B cell (primary cell): ENCODE measurements around the gene ZG16. TPM values are rescaled to one million over a fixed set of nuclear protein-coding genes. Genes with fewer than 3 reads are reported as not detected.

Experiments
- ATAC-seq: fragments of 200-7000 bp; cut with Tn5 transposase; one replicate; pipeline ENCODE4 v1.10.0; 2021; ENCODE audit warnings: low read depth, mild to moderate bottlenecking, moderate number of reproducible peaks, moderate library complexity
- CTCF ChIA-PET: fragments of 350-600 bp; sonication (Branson Sonifier 250); formaldehyde crosslinking; loops from one replicate; lab custom pipeline; 2021; ENCODE audit warnings: antibody characterized with exemption, inconsistent platforms; lab: Charles Lee
- POLR2A ChIA-PET: fragments of 350-600 bp; sonication (Branson Sonifier 250); formaldehyde crosslinking; loops from one replicate; lab custom pipeline; 2021; ENCODE audit warnings: antibody characterized with exemption; lab: Charles Lee
- DNase-seq: peaks from one replicate; pipeline ENCODE4 v3.0.0; 2013
- H2AFZ ChIP-seq: 2 replicates; pipeline ENCODE4 v1.6.1; 2012; ENCODE audit warnings: mild to moderate bottlenecking, low read depth, low read length; ENCODE audit not compliant: insufficient read depth, poor library complexity, severe bottlenecking
- H3K27ac ChIP-seq, 2 donors: 1 replicate in 1 of 2; 2 replicates in 1 of 2; pipeline ENCODE4 v1.5.1; 2012 to 2013; ENCODE audit warnings: low read length in 2 of 2, mild to moderate bottlenecking in 2 of 2, moderate library complexity in 1 of 2
- H3K27me3 ChIP-seq, 4 experiments: fragments of 200-600 bp in 1 of 4; sonication (generic) in 1 of 4; replicated peaks in 1 of 4; 1 replicate in 2 of 4; 2 replicates in 2 of 4; pipeline versions ENCODE4 v1.6.1 to v1.7.0; 2013 to 2016; ENCODE audit warnings: low read length in 3 of 4, mild to moderate bottlenecking in 2 of 4, mixed read lengths in 1 of 4, moderate library complexity in 1 of 4; ENCODE audit not compliant: insufficient read depth in 4 of 4, control insufficient read depth in 3 of 4; ENCODE audit errors: control extremely low read depth in 1 of 4
- H3K36me3 ChIP-seq, 2 experiments: replicated peaks in 1 of 2; 1 replicate in 1 of 2; 2 replicates in 1 of 2; pipeline versions ENCODE4 v1.6.1 to v1.7.1; 2013; ENCODE audit warnings: low read length in 1 of 2; ENCODE audit not compliant: insufficient read depth in 2 of 2, control insufficient read depth in 1 of 2; ENCODE audit errors: control extremely low read depth in 1 of 2, extremely low read depth in 1 of 2
- H3K4me1 ChIP-seq, 2 donors: fragments of 200-600 bp in 1 of 2; sonication (generic) in 1 of 2; 1 replicate in 1 of 2; 2 replicates in 1 of 2; pipeline versions ENCODE4 v1.5.1 to v1.6.1; 2013 to 2017; ENCODE audit warnings: low read length in 2 of 2; ENCODE audit not compliant: control insufficient read depth in 2 of 2, insufficient read depth in 2 of 2
- H3K4me2 ChIP-seq: replicated peaks from 2 replicates; pipeline ENCODE3; 2012; ENCODE audit warnings: mild to moderate bottlenecking, low read depth, low read length; ENCODE audit not compliant: poor library complexity, severe bottlenecking
- H3K4me3 ChIP-seq, 5 experiments: fragments of 200-600 bp in 1 of 5; sonication (generic) in 1 of 5; 1 replicate in 3 of 5; 2 replicates in 2 of 5; pipeline versions ENCODE4 v1.5.1 to v1.7.0; 2011 to 2016; ENCODE audit warnings: low read length in 4 of 5, mild to moderate bottlenecking in 4 of 5, low read depth in 2 of 5, control low read depth in 1 of 5, moderate library complexity in 1 of 5; ENCODE audit not compliant: insufficient read depth in 1 of 5; ENCODE audit errors: control extremely low read depth in 1 of 5, extremely low read depth in 1 of 5
- H3K79me2 ChIP-seq: fragments of 200-600 bp; sonication (generic); one replicate; pipeline ENCODE4 v1.6.0; 2016; ENCODE audit warnings: low read length; ENCODE audit not compliant: control insufficient read depth, insufficient read depth
- H3K9ac ChIP-seq: fragments of 200-600 bp; sonication (generic); 2 replicates; pipeline ENCODE4 v1.6.1; 2017; ENCODE audit warnings: mild to moderate bottlenecking, low read length, moderate library complexity
- H3K9me3 ChIP-seq, 3 donors: one replicate each; pipeline versions ENCODE4 v1.6.1 to v1.7.1; 2013; ENCODE audit warnings: low read length in 2 of 3; ENCODE audit not compliant: control insufficient read depth in 2 of 3, insufficient read depth in 1 of 3; ENCODE audit errors: control extremely low read depth in 1 of 3
- H4K20me1 ChIP-seq: 2 replicates; pipeline ENCODE4 v1.6.0; 2012; ENCODE audit warnings: mild to moderate bottlenecking, low read length; ENCODE audit not compliant: insufficient read depth, control insufficient read depth, poor library complexity, severe bottlenecking
- H3K27ac Mint-ChIP-seq: one replicate; pipeline ENCODE4 v1.8.0; 2021; ENCODE audit warnings: mixed read lengths
- H3K27me3 Mint-ChIP-seq: one replicate; pipeline ENCODE4 v1.8.0; 2021; ENCODE audit warnings: mixed read lengths
- H3K4me1 Mint-ChIP-seq: one replicate; pipeline ENCODE4 v1.8.0; 2021; ENCODE audit warnings: mixed read lengths
- H3K4me3 Mint-ChIP-seq: one replicate; pipeline ENCODE4 v1.8.0; 2021; ENCODE audit warnings: mixed read lengths
- H3K9me3 Mint-ChIP-seq: one replicate; pipeline ENCODE4 v1.8.0; 2022; ENCODE audit warnings: mixed read lengths; ENCODE audit not compliant: insufficient read depth
- EZH2 ChIP-seq: IDR thresholded peaks from 2 replicates; pipeline ENCODE4 v1.6.1; 2012; ENCODE audit warnings: borderline replicate concordance, low read depth, mild to moderate bottlenecking, moderate library complexity, low read length; ENCODE audit not compliant: insufficient read depth, poor library complexity, severe bottlenecking
- WGBS: methylation state at CpG from one replicate; pipeline ENCODE4 v1.1.5; 2013; ENCODE audit warnings: missing lambda C conversion rate; ENCODE audit not compliant: insufficient coverage; 5-methylcytosine and 5-hydroxymethylcytosine counted together
- intact Hi-C: fragments of 100-400 bp; cut with micrococcal nuclease; formaldehyde crosslinking; loops from one replicate; pipeline ENCODE4 v1.10.0; 2022
- polyA plus RNA-seq: library from polyadenylated mRNA; depleted of rRNA; stranded (reverse); fragments of >200 nt; gene quantifications from 2 replicates; pipeline ENCODE4 v1.2.3, GENCODE V29; 2012
- total RNA-seq, 2 donors: library from RNA; stranded (reverse); fragments of 120-200 nt in 1 of 2; gene quantifications; 1 replicate in 1 of 2; 2 replicates in 1 of 2; pipeline versions ENCODE4 v1.2.3 to v1.2.4, GENCODE V29; 2013 to 2022
- TF ChIP-seq, protein P1 (sequence below): fragments of 200-600 bp; IDR thresholded peaks from one replicate; pipeline ENCODE4 v1.8.0; 2022; ENCODE audit warnings: antibody characterized with exemption, mild to moderate bottlenecking

The ZG16 gene
- total and polyA plus RNA-seq, 2 donors (not counting 1 experiment from before 2014, with no cell fraction given), result 0.06 TPM; not detected in 1

- Histone ChIP-seq H3K4me1 (peaks cover 39 to 56% of the 10 kb centered on the region in 2 donors), H4K20me1 (peaks cover 80% of the 10 kb centered on the region), H3K9ac (peak overlapping the region; percentile 65), H3K9me3 (no peaks in the 10 kb centered on the region), H3K36me3 (peaks cover 0 to 24% of the 10 kb centered on the region in 2 experiments), H3K79me2 (peaks cover 94% of the 10 kb centered on the region), H3K27me3 (no peaks in the 10 kb centered on the region), H3K4me3 (peak overlapping the region; percentile 1 to 62 (median 55)), H3K4me2 (peak overlapping the region; percentile 73), H3K27ac (peak overlapping the region; percentile 82 to 95), H2AFZ (peak overlapping the region; percentile 61)
- 86% methylated on average over 7 of the region's 7 CpGs for WGBS
- ChIA-PET POLR2A (interaction anchor here (0.7 to 1.0 kb wide), 2 partner anchors 42 to 102 kb away, joined by 3 read pairs; no protein-coding TSS in a partner anchor), CTCF (interaction anchor here (1.5 to 5.5 kb wide), 4 partner anchors 27 to 121 kb away, joined by 4 to 38 read pairs (median 18); partner anchors contain the start of gene KIF22)
- TF ChIP-seq EZH2, result no peak
- TF ChIP-seq, protein P1, sequence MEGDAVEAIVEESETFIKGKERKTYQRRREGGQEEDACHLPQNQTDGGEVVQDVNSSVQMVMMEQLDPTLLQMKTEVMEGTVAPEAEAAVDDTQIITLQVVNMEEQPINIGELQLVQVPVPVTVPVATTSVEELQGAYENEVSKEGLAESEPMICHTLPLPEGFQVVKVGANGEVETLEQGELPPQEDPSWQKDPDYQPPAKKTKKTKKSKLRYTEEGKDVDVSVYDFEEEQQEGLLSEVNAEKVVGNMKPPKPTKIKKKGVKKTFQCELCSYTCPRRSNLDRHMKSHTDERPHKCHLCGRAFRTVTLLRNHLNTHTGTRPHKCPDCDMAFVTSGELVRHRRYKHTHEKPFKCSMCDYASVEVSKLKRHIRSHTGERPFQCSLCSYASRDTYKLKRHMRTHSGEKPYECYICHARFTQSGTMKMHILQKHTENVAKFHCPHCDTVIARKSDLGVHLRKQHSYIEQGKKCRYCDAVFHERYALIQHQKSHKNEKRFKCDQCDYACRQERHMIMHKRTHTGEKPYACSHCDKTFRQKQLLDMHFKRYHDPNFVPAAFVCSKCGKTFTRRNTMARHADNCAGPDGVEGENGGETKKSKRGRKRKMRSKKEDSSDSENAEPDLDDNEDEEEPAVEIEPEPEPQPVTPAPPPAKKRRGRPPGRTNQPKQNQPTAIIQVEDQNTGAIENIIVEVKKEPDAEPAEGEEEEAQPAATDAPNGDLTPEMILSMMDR, result no peak
- intact Hi-C loops, result loop anchor here (2.0 kb wide), 1 partner anchor 27 kb away; no protein-coding TSS in a partner anchor
- peaks cover 58% of the 10 kb centered on the region for H3K4me1 Mint-ChIP-seq
- H3K4me3 Mint-ChIP-seq, result peak overlapping the region; percentile 96
- no peaks in the 10 kb centered on the region for H3K9me3 Mint-ChIP-seq
- DNase-seq, result no peak
- peak overlapping the region; percentile 95 for H3K27ac Mint-ChIP-seq
- no peaks in the 10 kb centered on the region for H3K27me3 Mint-ChIP-seq
- no peak for ATAC-seq
Observed at GRCh38 chr16:29821643-29822115, 43.6 kb downstream of the ZG16 start.

DNA sequence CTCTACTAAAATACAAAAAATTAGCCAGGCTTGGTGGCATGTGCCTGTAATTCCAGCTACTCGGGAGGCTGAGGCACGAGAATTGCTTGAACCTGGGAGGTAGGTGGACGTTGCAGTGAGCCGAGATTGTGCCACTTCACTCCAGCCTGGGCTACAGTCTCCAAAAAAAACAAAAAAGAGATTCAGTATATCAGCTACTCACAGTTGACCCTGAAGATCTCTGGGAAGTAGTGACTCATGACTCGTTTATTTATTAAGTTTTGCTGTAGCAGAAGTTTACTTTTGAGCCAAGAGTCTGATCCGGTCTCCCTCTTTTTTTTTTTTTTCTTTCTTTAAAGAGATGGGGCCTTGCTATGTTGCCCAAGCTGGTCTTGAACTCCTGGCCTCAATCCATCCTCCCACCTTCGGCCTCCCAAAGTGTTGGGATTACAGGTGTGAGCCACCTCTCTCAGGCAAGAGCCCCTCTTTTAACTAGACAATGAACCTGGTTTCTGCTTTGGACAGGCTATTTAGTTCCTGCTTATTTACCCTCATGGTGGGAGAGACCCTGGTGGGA lies 46.6 kb downstream of the ZG16 start:
- 95% methylated on average over 3 of the region's 7 CpGs for WGBS
- TF ChIP-seq EZH2, result no peak
- Mint-ChIP-seq H3K27ac (peak overlapping the region; percentile 50), H3K9me3 (no peaks in the 10 kb centered on the region), H3K4me1 (peaks cover 39% of the 10 kb centered on the region), H3K4me3 (no peak overlapping the region), H3K27me3 (no peaks in the 10 kb centered on the region)
- ATAC-seq, result no peak
- Histone ChIP-seq H4K20me1 (peaks cover 87% of the 10 kb centered on the region), H2AFZ (no peak overlapping the region), H3K27ac (no peak overlapping the region), H3K4me3 (no peak overlapping the region), H3K27me3 (no peaks in the 10 kb centered on the region), H3K9ac (no peak overlapping the region), H3K9me3 (no peaks in the 10 kb centered on the region), H3K4me1 (peaks cover 30 to 31% of the 10 kb centered on the region in 2 donors), H3K4me2 (no peak overlapping the region), H3K36me3 (peaks cover 0 to 6% of the 10 kb centered on the region in 2 experiments), H3K79me2 (peaks cover 99% of the 10 kb centered on the region)
- ChIA-PET POLR2A (interaction anchor here (0.7 kb wide), 1 partner anchor 39 kb away, joined by 3 read pairs; the partner anchor contains the start of gene CDIPT), CTCF (no interaction called here)
- no peak for DNase-seq
- intact Hi-C loops, result no loop called here
